NCI-H2029 treated with DMSO at 0.1 percent for 48 hours (cell line): ENCODE measurements around the gene HYAL1.
"Not testable (repeated sequence)": the region's sequence is repeated elsewhere in the genome, so short reads cannot be mapped to it uniquely, and the experiment has no call there.

Source experiments
- DNase-seq: peaks from one replicate; lab custom pipeline; 2025; lab: John Stamatoyannopoulos, UW

The HYAL1 gene

DNA sequence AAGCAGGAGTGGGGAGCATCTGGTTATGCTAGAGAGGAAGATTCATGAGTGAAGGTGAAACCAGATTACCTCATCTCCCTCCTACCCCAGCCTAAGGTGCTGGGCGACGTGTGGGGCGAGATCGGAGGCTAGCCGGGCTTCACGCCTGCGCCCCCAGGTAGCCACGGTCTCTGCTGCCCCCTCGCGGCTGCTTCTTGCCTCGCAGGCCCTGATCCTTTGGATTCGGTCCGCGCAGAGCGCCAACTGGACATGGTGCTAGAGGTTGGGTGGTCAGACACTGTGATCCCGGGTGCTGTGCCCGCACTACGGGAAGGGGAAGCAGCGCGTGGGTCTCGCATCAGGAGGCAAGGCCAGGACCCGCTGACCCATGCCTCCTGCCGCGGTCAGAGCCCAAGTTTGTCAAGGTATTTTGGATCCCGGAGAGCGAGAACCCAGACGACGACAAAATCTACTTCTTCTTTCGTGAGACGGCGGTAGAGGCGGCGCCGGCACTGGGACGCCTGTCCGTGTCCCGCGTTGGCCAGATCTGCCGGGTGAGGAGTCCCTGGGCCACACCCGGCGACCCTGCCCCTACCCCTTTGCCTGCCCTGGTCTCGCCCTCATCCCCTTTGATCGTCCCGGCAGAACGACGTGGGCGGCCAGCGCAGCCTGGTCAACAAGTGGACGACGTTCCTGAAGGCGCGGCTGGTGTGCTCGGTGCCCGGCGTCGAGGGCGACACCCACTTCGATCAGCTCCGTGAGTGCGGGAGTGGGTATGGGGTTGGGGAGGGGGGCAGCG lies 30.3 kb downstream of the HYAL1 start:
- DNase-seq = peak; percentile 49

DNA sequence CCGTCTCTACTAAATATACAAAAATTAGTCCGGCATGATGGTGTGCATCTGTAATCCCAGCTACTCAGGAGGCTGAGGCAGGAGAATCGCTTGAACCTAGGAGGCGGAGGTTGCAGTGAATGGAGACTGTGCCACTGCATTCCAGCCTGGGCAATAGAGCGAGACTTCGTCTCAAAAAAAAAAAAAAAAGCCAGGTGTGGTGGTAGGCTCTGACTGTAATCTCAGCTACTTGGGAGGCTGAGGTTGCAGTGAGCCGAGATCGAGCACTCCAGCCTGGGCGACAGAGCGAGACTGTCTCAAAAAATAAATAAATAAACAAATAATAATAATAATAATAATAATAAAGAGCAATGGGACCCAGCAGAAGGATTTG lies 30.9 kb downstream of the HYAL1 start:
- DNase-seq = not testable (repeated sequence)

DNA sequence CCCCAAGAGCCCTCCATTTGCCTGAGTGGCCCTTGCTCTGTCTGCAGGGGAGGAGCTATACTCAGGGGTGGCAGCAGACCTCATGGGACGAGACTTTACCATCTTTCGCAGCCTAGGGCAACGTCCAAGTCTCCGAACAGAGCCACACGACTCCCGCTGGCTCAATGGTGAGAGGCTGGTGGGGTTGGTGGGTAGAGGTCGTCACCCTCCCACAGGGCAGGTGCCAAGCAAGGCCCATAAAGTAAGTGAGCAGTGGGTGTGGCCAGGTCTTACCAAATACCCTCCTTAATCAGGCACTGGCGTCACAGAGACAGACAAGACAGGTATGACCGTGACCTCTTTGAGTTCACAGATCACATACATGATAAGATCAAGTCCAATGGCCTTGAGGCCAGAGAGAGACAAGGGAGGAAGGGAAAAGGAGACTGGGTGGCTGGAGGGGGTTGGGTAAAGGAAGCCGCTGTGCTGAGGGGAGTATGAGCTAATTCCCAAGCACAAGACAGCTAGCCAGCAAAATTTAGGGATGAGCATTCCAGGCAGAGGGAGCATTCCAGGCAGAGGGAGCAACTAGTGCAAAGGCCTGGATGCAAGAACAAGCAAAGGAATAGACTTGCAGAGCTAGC lies 31.9 kb downstream of the HYAL1 start:
- DNase-seq = no peak

DNA sequence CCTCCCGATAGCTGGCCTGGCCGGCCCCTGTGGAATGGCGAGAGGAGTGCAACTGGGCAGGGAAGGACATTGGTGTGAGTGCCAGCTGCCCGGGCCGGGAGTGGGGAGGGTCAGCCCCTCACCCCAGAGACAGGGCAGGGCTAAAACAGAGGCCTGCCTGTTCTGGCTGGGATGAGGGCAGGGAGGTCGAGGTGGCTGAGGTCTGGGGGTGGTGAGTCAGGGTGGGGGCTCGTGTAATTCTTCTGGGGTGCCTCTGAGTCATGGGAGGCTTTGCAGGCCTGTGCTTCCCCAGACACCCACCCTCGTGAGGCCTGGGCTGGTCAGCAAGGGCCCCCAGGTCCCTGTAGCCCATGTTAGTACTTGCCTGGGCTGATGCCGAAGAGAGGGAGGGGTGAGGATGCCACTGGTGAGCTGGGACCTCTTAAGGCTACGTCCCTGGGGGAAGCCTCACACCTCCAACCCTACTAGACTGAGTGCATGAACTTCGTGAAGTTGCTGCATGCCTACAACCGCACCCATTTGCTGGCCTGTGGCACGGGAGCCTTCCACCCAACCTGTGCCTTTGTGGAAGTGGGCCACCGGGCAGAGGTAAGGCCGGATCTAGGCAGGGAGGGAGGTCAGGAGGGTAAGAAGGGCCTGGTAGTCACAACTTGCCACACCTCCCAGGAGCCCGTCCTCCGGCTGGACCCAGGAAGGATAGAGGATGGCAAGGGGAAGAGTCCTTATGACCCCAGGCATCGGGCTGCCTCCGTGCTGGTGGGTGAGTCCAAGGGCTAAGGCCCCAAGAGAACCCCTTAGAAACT lies 32.8 kb downstream of the HYAL1 start:
- no peak for DNase-seq

DNA sequence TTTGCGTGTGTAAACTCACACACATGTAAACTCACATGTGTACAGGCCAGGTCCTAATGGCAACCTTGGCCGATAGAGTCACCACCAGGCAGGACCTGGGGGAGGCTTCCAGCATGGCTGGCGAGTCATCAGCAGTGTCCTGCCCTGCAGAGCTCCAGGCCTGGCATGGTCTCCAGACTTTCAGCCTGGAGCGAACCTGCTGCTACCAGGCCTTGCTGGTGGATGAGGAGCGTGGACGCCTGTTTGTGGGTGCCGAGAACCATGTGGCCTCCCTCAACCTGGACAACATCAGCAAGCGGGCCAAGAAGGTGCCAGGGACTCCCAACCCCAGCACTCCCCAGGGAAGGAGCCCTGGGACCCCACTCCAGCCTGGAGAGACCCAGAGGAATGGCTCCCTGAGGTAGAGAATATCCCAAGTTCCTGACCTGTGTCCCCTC lies 33.4 kb downstream of the HYAL1 start:
- DNase-seq = no peak

DNA sequence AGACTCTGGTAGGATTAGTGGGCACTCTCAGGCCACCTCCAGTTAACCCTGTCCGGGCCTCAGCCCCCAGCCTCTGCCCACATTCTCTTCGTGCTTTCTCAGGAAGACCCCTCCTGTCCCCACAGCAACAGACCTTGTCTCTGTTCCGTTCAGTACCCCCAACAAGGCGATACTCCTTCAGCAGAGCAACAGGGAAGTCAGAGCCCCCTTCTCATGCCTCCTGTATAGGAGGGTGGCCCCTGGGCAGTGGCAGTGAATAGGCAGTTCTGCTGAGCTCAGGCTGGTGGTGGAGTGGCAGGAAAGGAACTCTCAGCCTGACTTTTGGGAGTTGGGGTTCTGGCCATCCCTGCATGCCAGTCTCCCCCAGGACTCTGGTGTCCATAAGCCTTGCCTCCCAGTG lies 33.9 kb downstream of the HYAL1 start:
- no peak for DNase-seq

DNA sequence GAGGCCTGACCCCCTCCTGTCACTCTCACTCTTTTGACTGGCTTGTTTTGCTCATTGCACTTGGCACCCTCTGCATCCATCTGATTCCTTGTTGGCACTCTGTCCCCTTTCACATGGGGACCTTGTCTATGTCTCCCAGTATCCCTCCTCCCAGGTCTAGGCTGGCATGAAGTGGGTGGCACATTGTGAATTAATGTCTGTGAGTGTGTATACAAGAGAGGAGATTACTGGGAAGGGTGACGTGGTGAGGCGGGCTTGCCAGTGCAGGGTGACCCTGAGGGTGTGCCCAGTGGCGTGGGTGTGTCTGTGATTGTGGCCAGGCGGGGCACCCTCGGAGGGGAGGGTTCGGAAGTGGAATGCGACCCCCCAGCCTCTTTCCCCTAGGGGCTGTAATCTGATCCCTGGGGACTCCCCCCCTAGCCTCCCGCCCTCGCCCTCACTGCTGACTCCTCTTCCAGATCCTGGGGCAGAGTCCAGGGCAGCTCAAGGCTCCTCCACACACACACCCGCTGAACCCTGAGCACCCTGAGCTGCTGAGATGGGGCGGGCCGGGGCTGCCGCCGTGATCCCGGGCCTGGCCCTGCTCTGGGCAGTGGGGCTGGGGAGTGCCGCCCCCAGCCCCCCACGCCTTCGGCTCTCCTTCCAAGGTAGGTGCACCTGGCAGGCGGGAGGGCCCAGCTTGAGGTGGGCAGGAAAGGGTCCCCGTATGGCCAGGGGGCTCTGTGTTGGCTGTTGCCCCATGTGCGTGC lies 34.5 kb downstream of the HYAL1 start, which contains the start of gene SEMA3B:
TSS of gene SEMA3B (plus strand) at position 445 of the 749 bp plus-strand sequence. CDS start at position 539, 94 bp downstream.
- no peak for DNase-seq

DNA sequence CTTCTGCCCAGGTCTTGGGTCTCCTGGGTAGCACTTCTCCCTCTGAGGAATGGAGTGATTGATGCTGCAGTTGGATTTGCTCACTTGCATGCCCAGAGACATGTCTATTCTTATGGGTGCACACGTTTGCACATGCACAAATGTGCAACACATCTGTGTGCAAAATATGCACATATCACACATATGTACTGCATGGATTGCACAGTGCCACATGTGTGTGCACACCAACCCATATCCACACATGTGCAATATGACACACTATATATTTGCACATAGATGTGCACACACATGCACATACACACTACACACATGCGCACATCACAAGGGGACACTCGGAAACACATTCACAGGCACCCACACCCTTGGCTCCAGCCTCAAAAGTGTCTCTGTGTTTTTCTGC lies 35.1 kb downstream of the HYAL1 start:
- DNase-seq = no peak

DNA sequence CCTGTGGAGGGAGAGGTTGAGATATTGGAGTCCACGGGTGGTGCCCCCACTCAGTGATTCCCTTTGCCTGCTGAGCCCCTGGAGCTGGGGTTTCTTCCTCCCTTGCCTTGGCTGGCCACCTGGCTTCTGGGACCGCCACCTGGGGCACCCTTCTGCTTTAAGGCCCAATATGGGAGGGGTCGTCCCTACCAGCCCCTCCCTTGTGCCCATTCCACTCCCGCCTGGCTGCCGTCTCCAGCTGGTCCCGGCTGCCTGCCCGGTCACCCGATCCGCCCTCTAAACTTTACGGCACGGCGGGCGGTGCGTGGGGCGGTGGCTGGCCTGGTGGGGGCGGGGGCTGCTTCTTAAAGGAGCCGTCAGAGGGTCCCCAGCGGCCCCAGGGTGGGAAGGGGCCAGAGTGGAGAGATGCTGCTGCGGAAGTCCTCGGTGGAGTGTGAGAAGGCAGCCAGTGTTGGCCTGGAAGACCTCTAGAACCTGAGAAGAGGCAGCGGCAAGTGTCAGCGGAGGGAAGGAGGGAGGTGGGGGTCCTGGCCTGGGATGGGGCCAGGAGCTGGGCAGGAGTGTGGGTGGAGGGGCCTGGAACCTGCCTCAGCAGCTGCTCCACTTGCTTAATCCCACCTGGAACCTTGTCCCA lies 36.0 kb downstream of the HYAL1 start:
- no peak for DNase-seq

DNA sequence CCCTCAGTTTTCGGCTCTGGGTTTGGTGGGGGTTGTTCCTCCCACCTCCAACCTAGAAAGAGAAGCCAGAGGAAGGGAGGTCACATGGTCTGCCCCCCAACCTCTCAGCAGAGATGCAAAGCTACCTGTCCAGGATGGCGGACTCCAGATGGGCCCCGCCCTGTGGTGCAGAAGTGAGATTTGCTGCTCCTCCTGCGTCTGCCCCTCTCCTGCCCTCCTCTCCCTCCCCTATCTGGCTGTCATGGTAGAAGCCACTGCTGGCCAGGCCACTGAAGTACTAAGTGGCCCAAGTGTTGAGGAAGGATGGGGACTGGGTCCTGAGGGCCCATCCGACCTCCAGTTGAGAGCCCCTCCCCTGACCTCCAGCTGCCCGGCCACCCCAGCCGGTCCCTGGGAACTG lies 36.5 kb downstream of the HYAL1 start:
- DNase-seq = no peak

DNA sequence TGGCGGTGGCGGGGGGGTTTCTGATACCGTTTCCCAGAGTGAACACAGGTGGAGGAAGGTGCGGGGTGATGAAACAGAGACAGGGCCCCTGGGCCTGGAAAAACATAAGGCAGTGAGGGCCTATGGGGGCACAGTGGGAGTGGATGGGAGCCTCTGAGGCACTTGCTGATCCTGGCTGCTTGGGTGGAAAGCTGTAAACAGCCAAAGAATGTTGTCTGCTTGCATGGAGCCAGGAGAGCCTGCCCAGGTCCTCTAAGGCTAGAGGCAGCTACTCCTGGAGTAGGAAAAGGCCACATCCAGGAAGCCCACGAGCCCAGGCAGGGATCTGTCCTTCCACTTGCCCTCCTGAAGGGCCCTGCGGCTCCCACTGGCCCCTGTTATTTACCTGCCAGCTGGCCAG lies 37.4 kb downstream of the HYAL1 start:
- DNase-seq = no peak

DNA sequence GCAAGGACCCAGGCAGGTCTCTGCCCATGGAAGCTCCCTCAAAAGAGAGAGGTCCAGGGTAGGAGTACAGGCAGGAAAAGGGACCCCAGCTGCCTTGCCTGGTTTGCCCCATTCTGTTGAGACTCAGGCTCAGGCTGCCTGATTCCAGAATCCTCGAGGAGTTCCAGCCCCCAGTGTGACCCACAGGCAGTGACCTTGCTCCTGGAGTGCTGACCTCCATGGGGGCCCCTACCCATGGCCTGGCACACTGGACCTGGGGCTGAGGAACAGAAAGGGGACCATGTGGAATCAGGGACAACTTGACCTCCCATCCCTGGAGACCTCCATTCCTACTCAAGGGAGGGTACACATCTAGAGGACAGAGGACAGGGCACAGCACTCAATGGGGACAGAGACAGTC lies 37.8 kb downstream of the HYAL1 start:
- DNase-seq = no peak

DNA sequence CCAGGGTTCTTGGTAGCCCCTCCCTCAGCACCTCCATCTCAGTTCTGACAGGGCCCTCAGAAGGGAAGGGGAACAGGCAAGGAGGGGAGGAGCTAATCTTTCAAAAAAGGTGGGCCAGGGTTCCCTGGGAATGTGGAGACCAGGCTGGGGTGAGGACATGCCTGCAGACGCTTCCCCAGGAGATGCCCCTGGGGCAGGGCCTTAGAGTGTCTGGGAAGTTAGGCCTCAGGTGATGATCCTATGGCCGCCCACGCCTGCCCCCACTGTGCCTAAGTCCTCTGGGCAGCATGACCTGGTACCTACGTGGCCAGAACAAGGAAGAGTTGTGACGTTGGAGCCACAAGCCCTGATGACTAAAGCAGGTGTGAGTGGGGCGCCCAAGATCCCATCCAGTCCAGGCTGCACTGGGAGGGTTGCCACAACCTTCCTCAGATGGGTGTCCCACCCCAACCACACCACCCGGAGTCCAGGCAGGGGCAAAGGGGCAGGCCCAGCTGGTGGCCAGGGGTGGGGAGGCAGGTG lies 38.3 kb downstream of the HYAL1 start:
- no peak for DNase-seq

DNA sequence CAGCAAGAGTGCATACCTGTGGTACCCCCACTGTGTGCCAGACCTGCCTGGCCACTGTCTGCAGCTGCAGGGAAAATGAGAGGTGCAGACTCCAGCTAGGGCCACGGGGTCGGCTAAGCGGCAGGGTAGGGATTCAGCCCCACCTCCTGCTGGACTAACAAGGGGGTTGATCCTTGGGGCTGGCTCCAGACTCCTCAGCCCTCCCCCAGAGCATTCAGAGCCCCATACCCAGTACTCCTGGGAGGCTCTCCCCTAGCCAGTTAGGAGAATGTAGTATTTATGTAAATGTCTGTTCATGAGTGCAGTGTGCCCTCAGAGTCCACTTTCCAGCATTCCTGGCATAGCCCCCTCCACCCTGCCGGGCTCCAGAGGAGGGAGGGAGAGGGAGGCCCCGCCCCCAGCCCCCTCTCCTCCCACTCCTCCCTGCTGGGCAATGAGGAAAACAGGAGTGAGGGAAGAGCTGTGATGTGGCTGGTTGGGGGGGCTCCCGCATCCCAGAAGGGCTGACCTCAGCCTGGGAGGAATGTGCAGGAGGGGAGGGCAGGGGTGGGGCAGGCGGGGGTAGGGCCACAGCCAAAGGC lies 38.9 kb downstream of the HYAL1 start:
- no peak for DNase-seq

DNA sequence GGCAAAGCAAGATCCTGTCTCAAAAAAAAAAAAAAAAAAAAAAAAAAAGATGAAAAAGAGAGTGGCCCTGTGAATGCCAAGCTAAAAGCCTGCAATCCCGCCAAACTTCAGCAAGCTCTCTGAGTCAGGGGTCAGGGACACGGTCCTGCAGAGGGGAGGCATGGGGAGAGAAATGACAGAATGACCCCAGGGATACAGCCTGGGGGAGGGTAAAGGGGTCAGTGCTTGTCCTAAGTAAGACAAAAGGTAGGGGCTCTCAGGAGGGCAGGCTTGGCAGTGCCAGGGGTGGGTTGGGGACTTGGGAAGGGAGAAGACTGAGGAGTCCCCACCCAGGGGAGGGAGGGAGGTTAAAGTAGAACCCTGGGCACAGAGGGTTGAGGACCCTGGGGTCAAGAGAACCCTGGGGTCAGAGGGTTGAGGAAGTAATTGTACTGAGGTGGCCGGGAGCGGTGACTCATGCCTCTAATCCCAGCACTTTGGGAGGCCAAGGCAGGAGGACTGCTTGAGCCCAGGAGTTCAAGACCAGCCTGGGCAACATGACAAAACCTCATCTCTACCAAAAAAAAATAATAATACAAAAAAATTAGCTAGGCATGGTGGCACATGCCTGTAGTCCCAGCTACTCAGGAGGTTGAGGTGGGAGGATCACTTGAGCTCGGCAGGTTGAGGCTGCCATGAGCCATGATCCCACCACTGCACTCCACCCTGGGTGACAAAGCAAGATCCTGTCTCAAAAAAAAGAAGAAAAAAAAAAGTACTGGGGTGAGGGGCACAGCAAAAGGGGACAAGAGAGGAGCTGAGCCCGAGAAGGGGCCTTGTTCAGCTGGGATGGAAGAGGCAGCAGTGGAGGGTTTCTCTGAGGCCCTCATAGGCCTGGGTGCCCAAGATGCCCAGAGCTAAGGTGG lies 39.6 kb downstream of the HYAL1 start:
- DNase-seq = no peak

DNA sequence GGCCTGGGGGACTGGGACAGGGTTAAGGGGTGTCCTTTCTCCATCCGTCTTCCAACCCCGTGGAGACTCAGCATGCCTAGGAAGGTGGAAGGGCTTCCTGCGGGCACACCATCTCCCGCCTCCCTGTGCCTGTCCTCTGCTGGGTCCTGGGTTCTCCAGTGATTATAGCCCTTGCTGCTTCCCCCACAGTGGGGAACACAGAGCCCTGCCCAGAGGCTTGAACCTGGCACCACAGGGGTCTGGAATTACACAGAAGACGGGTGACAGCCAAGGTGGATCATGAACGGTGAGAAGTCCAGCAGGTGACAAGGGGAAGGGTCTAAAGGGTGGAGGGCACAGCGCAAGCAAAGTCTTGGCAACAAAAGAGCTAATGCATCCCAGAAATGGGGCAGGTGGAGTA lies 40.6 kb downstream of the HYAL1 start:
- DNase-seq = no peak

DNA sequence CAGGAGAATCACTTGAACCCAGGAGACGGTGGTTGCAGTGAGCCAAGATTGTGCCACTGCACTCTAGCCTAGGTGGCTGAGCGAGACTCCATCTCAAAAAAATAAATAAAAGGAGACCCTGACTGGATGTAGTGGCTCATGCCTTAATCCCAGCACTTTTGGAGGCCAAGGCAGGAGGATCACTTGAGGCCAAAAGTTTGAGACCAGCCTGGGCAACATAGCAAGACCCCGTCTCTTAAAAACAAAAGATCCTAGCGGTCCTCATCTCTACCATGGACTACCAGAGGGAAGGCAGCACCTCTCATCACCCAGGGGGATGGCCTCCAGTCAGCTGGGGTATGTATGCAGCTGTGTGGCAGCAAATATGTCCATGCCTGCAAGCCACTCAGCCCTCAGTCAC lies 41.2 kb downstream of the HYAL1 start:
- not testable (repeated sequence) for DNase-seq

DNA sequence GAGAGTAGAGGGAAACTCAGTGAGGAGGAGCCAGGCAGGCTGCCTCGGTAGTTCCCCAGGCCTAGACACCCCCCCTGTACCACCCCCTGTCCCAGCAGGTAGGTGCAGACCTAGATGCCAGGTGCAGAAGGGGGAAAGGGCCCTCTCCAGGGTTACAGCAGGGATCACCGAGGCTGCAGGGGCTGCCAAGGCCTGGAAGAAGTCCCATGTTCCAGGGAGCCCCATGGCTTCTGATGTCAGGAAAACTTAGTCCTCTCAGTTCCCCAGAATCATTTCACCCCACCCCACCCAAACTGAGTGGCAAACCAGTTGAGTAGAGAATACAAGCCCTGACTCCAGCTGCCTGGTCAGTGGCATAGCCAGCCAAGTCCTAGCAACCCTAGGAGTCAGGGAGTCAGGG lies 41.9 kb downstream of the HYAL1 start:
- DNase-seq = no peak

DNA sequence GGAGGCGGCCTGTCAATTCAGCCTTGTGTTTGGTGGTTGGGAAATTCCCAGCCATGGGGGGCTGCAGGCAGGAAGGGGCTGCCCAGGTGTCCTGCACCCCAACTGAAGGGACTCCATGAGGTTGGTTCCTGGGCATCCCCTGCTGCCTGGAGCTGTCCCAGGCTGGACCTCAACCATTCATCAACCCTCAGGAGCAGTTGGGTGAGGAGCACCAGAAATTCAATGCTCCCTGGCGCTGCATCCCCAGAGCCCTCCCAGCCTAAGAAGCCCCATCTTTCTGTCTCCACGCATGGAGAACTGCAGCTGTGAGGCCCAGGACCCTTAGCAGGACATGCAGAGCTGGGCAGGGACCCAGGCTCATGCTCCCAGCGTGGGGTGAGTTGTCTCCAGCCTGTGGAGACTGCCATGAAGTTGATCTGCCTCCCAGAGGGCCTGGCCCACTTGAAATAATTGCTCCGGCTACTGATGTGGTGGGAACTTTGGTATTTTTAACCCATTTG lies 42.4 kb downstream of the HYAL1 start:
- no peak for DNase-seq
